HCT116 (cell line): ENCODE results near the gene BOD1. TPM values are rescaled to one million over a fixed set of nuclear protein-coding genes. Genes with fewer than 3 reads are reported as not detected.

Experiments used
- ATAC-seq: fragments of 200-7000 bp; cut with Tn5 transposase; 2 replicates; pipeline ENCODE4 v1.9.1; 2020; ENCODE audit warnings: mild to moderate bottlenecking, moderate library complexity
- BruUV-seq: library from RNA; stranded (reverse); fragments of 400-500 nt; replicated peaks from 2 replicates; lab custom pipeline; 2021; lab: Mats Ljungman, UMichigan
- CTCF ChIA-PET: fragments of 300-600 bp; sonication (Branson Sonifier 250); formaldehyde crosslinking; loops from one replicate; lab custom pipeline; 2021; ENCODE audit warnings: antibody characterized with exemption; lab: Charles Lee
- POLR2A ChIA-PET: fragments of 300-600, 350-600 bp; sonication (Branson Sonifier 250); formaldehyde crosslinking; loops from one replicate; lab custom pipeline; 2021; ENCODE audit warnings: antibody characterized with exemption; lab: Charles Lee
- RAD21 ChIA-PET, 2 experiments: fragments of 300-600 bp; sonication (Branson Sonifier 250); formaldehyde crosslinking; loops; one replicate each; lab custom pipeline; 2023; ENCODE audit warnings: low total read pairs in 2 of 2; ENCODE audit not compliant: uncharacterized antibody in 2 of 2, unreplicated experiment in 2 of 2, low non-redundant PET in 1 of 2; lab: Charles Lee
- DNase-seq: peaks from one replicate; pipeline ENCODE4 v3.0.0-alpha.2; 2010; ENCODE audit warnings: low read depth, low spot score
- H2AFZ ChIP-seq: fragments of 200-600 bp; shearing (Covaris generic), sonication (generic); 2 replicates; pipeline ENCODE4 v1.6.1; 2017; ENCODE audit warnings: low read depth, mixed run types, mixed read lengths, antibody characterized with exemption, low read length; ENCODE audit not compliant: poor library complexity, severe bottlenecking
- H3K27ac ChIP-seq: 2 replicates; pipeline ENCODE4 v1.5.1; 2012; ENCODE audit warnings: low read depth, low read length
- H3K27me3 ChIP-seq: fragments of 200-600 bp; sonication (generic); 2 replicates; pipeline ENCODE4 v1.6.1; 2016; ENCODE audit warnings: mixed run types, low read length, mixed read lengths; ENCODE audit not compliant: insufficient read depth
- H3K36me3 ChIP-seq, 2 experiments: fragments of 200-500 bp in 1 of 2; fragments of 200-600 bp in 1 of 2; sonication (Bioruptor generic) in 1 of 2; sonication (generic) in 1 of 2; 2 replicates each; pipeline versions ENCODE4 v1.5.1 to v1.6.1; 2014 to 2016; ENCODE audit warnings: low read length in 2 of 2, inconsistent platforms in 1 of 2, mixed read lengths in 1 of 2, mixed run types in 1 of 2; ENCODE audit not compliant: insufficient read depth in 2 of 2, control insufficient read depth in 1 of 2
- H3K4me1 ChIP-seq, 2 experiments: fragments of 200-600 bp in 1 of 2; sonication (generic) in 1 of 2; 2 replicates each; pipeline versions ENCODE4 v1.5.1 to v1.6.1; 2012 to 2017; ENCODE audit warnings: low read length in 2 of 2, inconsistent platforms in 1 of 2, mild to moderate bottlenecking in 1 of 2, mixed read lengths in 1 of 2, mixed run types in 1 of 2, moderate library complexity in 1 of 2; ENCODE audit not compliant: insufficient read depth in 2 of 2, control insufficient read depth in 1 of 2
- H3K4me2 ChIP-seq: fragments of 200-600 bp; sonication (generic); 2 replicates; pipeline ENCODE4 v1.6.1; 2017; ENCODE audit warnings: mixed run types, low read length, mixed read lengths
- H3K4me3 ChIP-seq, 2 experiments: fragments of 200-600 bp in 1 of 2; sonication (generic) in 1 of 2; replicated peaks in 1 of 2; 2 replicates each; pipeline ENCODE4 v1.5.1; 2011 to 2016; ENCODE audit warnings: low read length in 2 of 2, control low read depth in 1 of 2, low read depth in 1 of 2, mild to moderate bottlenecking in 1 of 2, mixed read lengths in 1 of 2, mixed run types in 1 of 2
- H3K79me2 ChIP-seq: fragments of 200-600 bp; sonication (generic); 2 replicates; pipeline ENCODE4 v1.6.1; 2017; ENCODE audit warnings: mild to moderate bottlenecking, mixed run types, low read length, moderate library complexity, mixed read lengths; ENCODE audit not compliant: insufficient read depth
- H3K9ac ChIP-seq: fragments of 200-600 bp; sonication (generic); 2 replicates; pipeline ENCODE4 v1.6.1; 2016; ENCODE audit warnings: low read length, mixed read lengths
- H3K9me2 ChIP-seq: fragments of 200-600 bp; sonication (generic), shearing (Covaris generic); 2 replicates; pipeline ENCODE4 v1.6.1; 2017; ENCODE audit warnings: mixed run types, mild to moderate bottlenecking, moderate library complexity; ENCODE audit not compliant: insufficient read depth
- H3K9me3 ChIP-seq, 2 experiments: fragments of 200-500 bp in 1 of 2; fragments of 200-600 bp in 1 of 2; sonication (Bioruptor generic) in 1 of 2; sonication (generic) in 1 of 2; 2 replicates each; pipeline ENCODE4 v1.6.1; 2014 to 2017; ENCODE audit warnings: low read length in 2 of 2, mixed read lengths in 2 of 2, inconsistent platforms in 1 of 2, low read depth in 1 of 2, mild to moderate bottlenecking in 1 of 2, mixed run types in 1 of 2, moderate library complexity in 1 of 2; ENCODE audit not compliant: control insufficient read depth in 1 of 2, insufficient read depth in 1 of 2
- H4K20me1 ChIP-seq: fragments of 200-600 bp; sonication (generic), shearing (Covaris generic); 2 replicates; pipeline ENCODE4 v1.6.1; 2017; ENCODE audit warnings: mixed run types, mild to moderate bottlenecking, moderate library complexity; ENCODE audit not compliant: insufficient read depth
- CBX3 ChIP-seq: IDR thresholded peaks from 2 replicates; pipeline ENCODE4 v1.6.1; 2012; ENCODE audit warnings: low read depth
- FOSL1 ChIP-seq: IDR thresholded peaks from 2 replicates; pipeline ENCODE4 v1.6.1; 2012; ENCODE audit warnings: low read depth
- RAD21 ChIP-seq: IDR thresholded peaks from 2 replicates; pipeline ENCODE4 v1.6.1; 2012; ENCODE audit warnings: low read depth, mild to moderate bottlenecking
- SIN3A ChIP-seq: IDR thresholded peaks from 2 replicates; pipeline ENCODE4 v1.6.1; 2012; ENCODE audit warnings: low read depth
- ZBTB33 ChIP-seq: IDR thresholded peaks from 2 replicates; pipeline ENCODE4 v1.6.1; 2011; ENCODE audit warnings: mild to moderate bottlenecking, low read length, moderate library complexity; ENCODE audit not compliant: insufficient replicate concordance; ENCODE audit errors: extremely low read depth
- ZFX ChIP-seq: fragments of 450-650 bp; IDR thresholded peaks from 2 replicates; pipeline ENCODE4 v1.6.1; 2017
- ZNF274 ChIP-seq: fragments of 200-500 bp; sonication (Bioruptor generic); IDR thresholded peaks from 2 replicates; pipeline ENCODE4 v1.6.1; 2014; ENCODE audit warnings: mild to moderate bottlenecking, low read depth, low read length, inconsistent platforms
- intact Hi-C: fragments of 100-400 bp; cut with micrococcal nuclease; formaldehyde crosslinking; loops from 2 replicates; pipeline ENCODE4 v1.10.0; 2022
- total RNA-seq: library from RNA; stranded (reverse); gene quantifications from one replicate; pipeline ENCODE4 v1.2.1, GENCODE V29; 2021; ENCODE audit not compliant: unreplicated experiment
- TF ChIP-seq, protein P1 (sequence below): IDR thresholded peaks from 2 replicates; pipeline ENCODE4 v1.6.1; 2012

BOD1 gene
- total RNA-seq, 1 experiment from 2014 or later, result 60.2 TPM

GRCh38 chr5:173642191-173642816 lies 25.9 kb upstream of the BOD1 start:
- intact Hi-C loops, result no loop called here
- DNase-seq (no peak), ATAC-seq (no peak)
- ChIA-PET CTCF (interaction anchor here (1.1 kb wide), 1 partner anchor 12 kb away, joined by 4 read pairs; no protein-coding TSS in a partner anchor), POLR2A (no interaction called here), RAD21 (no interaction called here)
- H3K4me3 ChIP-seq, result no peak overlapping the region
- no peaks in the 10 kb centered on the region for H3K79me2 ChIP-seq
- no peak overlapping the region for H2AFZ ChIP-seq
- no peaks in the 10 kb centered on the region for H3K4me1 ChIP-seq
- no peak overlapping the region for H3K27ac ChIP-seq
- no TSS peak for BruUV-seq
- H3K9me2 ChIP-seq, result no peaks in the 10 kb centered on the region
- H3K36me3 ChIP-seq, result no peaks in the 10 kb centered on the region
- no peaks in the 10 kb centered on the region for H4K20me1 ChIP-seq
- peaks cover 9% of the 10 kb centered on the region; the same call in 1 of the 2 replicates for H3K27me3 ChIP-seq
- no peak for TF ChIP-seq ZFX
- no peak for TF ChIP-seq ZBTB33
- TF ChIP-seq ZNF274, result no peak
- TF ChIP-seq RAD21, result no peak
- no peak for TF ChIP-seq SIN3A
- no peak for TF ChIP-seq CBX3
- TF ChIP-seq FOSL1, result no peak
- TF ChIP-seq, protein P1, sequence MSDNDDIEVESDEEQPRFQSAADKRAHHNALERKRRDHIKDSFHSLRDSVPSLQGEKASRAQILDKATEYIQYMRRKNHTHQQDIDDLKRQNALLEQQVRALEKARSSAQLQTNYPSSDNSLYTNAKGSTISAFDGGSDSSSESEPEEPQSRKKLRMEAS, result no peak
- no peak overlapping the region for H3K4me2 ChIP-seq
- no peaks in the 10 kb centered on the region for H3K9me3 ChIP-seq
- H3K9ac ChIP-seq, result no peak overlapping the region
